Fibroblast of skin of left biceps (primary cell): ENCODE results near the gene ACTN3.
"Not testable (repeated sequence)": the region's sequence is repeated elsewhere in the genome, so short reads cannot be mapped to it uniquely, and the experiment has no call there.

Source experiments
- DNase-seq, 2 experiments: peaks; one replicate each; pipeline ENCODE4 v3.0.0-alpha.2; 2013; ENCODE audit warnings: low read depth in 2 of 2

Gene ACTN3

DNA sequence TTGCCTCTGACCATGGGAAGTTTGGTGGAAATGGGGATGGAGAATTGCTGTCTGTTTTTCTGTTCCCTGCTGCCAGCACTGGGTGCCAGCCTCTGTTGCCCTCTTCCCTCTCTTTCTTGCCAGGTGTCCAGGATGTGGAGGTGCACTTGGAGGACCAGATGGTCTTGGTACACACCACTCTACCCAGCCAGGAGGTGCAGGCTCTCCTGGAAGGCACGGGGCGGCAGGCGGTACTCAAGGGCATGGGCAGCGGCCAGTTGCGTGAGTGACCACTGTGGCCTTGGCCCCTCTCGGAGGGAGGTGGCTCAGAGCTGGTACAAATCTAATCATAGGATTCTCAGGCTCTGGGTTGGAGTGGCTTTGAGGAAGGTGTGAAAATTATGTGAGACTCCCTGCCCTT, 52.3 kb downstream of the ACTN3 start:
- no peak for DNase-seq

DNA sequence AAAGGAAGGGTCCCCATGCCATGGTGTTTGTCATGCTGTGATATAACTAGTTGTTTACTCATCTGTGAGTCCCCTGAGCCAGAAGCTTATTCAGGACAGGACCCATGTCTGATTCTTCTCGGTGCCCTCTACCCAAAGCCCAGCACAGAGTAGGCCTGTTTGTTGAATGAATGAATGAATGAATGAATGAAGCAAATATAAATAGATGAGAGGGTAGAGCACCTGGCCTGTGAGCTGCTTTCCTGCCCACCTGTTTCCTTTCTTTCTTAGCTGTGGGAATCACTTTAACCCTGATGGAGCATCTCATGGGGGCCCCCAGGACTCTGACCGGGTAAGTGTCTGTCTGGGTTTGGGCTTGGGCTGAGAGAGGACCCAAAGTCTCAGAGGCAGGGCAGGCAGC, 53.5 kb downstream of the ACTN3 start:
- DNase-seq: no peak

DNA sequence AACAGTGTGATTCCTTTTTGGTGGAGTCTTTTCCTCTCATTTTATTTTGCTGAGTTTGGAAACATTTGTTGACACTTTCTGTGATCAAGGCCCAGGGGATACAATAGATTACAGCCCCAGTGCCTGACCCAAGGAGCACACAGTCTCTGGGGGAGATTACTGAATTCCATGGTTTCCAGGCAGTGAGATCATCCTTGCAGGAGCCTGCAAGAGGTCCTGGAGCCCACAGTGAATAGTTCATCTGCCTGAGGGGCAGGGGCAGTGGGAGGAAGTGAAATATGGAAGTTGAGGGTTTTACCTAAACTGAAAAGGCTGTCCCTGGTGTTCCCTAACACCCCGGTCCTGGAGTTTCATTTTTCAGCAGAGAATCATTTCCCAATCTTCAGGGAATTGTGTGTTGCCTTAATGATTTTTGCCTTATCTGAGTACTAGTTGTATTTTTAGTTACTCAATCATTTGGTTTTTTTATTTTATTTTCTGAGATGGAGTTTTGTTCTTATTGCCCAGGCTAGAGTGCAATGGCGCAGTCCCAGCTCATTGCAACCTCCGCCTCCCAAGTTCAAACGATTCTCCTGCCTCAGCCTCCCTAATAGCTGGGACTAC, 54.0 kb downstream of the ACTN3 start:
- DNase-seq: no peak

DNA sequence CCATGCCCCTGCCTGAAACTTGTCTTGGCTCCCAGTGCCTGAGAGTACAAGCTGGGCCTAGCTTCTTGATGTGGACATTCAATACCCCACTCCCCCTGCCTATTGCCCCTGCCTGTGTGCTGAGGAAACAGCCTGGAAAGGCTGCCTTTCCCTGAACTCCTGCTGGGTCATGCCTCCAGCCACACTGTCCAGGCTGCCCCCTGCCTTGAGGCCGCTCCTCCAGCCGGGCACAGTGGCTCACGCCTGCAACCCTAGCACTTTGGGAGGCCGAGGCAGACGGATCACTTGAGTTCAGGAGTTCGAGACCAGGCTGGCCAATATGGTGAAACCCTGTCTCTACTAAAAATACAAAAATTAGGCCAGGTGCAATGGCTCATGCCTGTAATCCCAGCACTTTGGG, 56.4 kb downstream of the ACTN3 start:
- DNase-seq: no peak

DNA sequence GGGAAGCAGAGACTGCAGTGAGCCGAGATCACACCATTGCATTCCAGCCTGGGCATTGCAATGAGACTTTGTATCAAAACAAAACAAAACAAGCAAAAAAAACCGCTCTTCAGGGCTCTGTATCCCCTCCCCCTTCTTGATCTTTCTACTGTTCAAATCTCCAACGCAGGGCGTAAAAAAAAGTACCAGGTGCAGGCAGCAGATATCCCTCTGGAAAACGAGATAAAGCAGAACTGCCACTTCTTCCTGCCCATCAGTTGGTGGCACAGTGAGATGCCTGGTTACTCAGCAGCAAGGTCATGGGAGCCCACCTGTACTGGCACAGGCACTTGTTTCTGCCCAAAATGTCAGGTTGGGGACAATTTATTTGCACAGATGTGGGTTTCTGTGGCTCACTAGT, 57.5 kb downstream of the ACTN3 start:
- DNase-seq: no peak

DNA sequence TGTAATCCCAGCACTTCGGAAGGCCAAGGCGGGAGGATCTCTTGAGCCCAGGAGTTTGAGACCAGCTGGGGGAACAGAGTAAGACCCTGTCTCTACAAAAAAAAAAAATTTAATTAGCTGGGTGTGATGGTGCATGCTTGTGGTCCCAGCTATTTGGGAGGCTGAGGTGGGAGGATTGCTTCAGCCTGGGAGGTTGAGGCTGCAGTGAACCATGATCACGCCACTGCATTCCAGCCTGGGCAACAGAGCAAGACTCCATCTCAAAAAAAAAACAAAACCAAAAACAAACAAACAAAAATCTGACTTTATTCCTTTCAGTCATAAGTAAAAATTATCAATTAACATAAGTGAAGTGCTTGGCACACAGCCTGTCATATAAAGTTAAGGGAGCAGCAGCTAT, 59.9 kb downstream of the ACTN3 start:
- DNase-seq: not testable (repeated sequence)

DNA sequence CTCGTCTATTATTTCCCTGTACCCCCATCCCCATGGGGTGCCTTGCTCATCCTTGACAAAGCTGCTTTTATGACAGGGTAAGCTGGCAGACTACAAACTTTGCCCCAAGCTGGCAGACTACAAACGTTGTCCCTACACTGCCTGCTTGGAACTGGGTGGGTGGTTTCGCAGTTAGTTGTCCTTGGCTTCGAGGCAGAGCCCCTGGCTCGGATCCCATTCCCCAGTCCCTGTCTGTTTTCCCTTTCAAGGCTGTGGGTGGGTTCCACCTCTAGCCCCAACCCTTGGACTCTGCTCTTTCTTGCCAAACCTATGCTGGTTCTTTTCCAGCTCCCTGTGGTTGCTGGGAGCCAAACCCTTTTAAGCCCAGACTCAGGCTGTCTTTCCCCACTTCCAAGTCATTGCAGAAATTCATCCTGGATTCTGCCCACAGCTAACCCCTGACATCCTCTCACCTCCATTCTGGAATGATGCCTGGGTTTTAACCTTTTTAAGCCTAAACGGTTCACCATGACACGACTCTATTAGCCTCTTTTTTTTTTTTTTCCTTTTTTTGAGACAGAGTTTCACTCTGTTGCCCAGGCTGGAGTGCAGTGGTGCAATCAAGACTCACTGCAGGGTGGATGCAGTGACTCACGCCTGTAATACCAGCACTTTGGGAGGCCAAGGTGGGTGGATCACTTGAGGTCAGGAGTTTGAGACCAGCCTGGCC, 60.6 kb downstream of the ACTN3 start:
- peak; percentile 24 to 28 for DNase-seq

DNA sequence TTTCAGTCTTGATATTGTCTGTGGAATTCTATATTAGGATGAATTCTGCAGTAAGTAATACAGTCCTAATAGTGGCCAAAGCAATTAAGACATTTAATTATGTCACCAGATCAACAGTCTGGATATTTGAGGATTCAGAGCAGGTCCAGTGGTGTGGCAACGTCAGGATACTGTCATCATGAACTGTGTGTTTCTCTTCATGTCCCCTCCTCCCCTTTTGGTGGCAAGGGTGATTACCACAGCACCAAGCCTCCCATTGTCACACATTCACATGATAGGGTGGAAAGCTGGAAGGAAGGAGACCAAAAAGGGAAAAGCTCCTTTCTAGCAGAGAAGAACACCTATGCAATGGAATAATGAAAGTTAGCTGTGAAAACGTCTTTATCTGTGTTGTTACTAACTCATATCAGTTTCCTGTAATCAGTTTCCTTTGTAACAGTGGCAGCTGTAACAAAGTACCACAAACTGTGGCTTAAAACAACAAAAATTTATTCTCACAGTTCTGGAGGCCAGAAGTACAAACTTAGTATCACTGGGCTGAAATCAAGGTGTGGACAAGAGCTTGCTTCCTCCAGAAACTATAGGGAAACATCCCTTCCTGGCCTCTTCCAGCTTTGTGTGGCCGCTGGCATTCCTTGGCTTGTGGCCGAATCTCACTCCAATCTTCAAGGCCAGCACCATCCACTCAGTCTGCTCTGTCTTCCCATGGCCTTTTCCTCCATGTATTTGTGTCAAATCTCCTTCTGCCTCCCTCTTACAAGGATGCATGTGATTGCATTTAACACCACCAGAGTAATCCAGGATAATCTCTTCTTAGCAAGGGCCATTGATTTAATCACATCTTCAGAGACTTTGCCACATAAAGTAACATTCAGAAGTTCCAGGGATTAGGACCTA, 63.3 kb downstream of the ACTN3 start:
- DNase-seq: no peak

DNA sequence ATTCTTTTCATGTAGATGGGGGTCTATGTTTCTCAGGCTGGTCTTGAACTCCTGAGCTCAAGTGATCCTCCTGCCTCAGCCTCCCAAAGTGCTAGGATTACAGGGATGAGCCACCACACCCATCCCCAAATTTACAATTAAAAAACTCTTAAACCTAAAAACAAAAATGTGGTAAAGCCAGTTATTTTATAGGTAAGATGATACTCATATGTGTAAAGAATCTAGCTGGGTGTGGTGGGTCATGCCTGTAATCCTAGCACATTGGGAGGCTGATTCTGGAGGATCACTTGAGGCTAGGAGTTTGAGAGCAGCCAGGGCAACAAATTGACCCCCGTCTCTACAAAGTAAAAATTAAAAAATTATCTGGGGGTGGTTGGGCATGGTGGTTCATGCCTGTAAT, 65.8 kb downstream of the ACTN3 start:
- DNase-seq: no peak
